ENCODE data around the gene SNX1. TPM values are rescaled to one million over a fixed set of nuclear protein-coding genes. Genes with fewer than 3 reads are reported as not detected.
A peak's percentile ranks its signal among the peaks of the same experiment; 100 is the strongest.

SNX1 gene
- total and polyA plus RNA-seq, 2 of the 13 experiments (the other 11 are each of a cell fraction or from before 2014, with no cell fraction given): 29.3 to 60.1 TPM

- TF ChIP-seq ZNF597 (CRISPR knock-in tag; IDR thresholded peaks at IDR 0.05) (no peak), ZC3H13 (CRISPR knock-in tag; IDR thresholded peaks at IDR 0.05) (no peak), ZNF432 (CRISPR knock-in tag; IDR thresholded peaks at IDR 0.05; ENCODE audit: borderline replicate concordance) (no peak), ZNF331 (CRISPR knock-in tag; IDR thresholded peaks at IDR 0.05) (peak; percentile 91), TCF7 (IDR thresholded peaks at IDR 0.05; ENCODE audit: low read depth) (peak; percentile 76), ZHX2 (IDR thresholded peaks at IDR 0.05; ENCODE audit: low read depth) (no peak), ZHX2 (CRISPR knock-in tag; IDR thresholded peaks at IDR 0.05; ENCODE audit: borderline replicate concordance) (no peak), ATF1 (CRISPR knock-in tag; IDR thresholded peaks at IDR 0.05) (peak; percentile 17; the same call in 1 of the 2 replicates), TCF12 (IDR thresholded peaks at IDR 0.05) (no peak), TCF12 (CRISPR knock-in tag; IDR thresholded peaks at IDR 0.05) (no peak; the same call in 1 of the 2 replicates), IKZF4 (CRISPR knock-in tag; IDR thresholded peaks at IDR 0.05; ENCODE audit: borderline replicate concordance, low read depth, not compliant biosample characterization) (no peak), PHF20 (CRISPR knock-in tag; IDR thresholded peaks at IDR 0.05) (no peak), CENPX (CRISPR knock-in tag; IDR thresholded peaks at IDR 0.05) (no peak), IRX3 (CRISPR knock-in tag; IDR thresholded peaks at IDR 0.05; ENCODE audit: borderline replicate concordance, low read depth) (no peak), KLF16 (CRISPR knock-in tag; IDR thresholded peaks at IDR 0.05) (peak in 1 of 2 experiments; percentile 84; a peak in 2 of 4 replicates), GATAD1 (CRISPR knock-in tag; IDR thresholded peaks at IDR 0.05) (peak; percentile 48; the same call in 1 of the 2 replicates), MAX (IDR thresholded peaks at IDR 0.05) (no peak), TARDBP (CRISPR knock-in tag; IDR thresholded peaks at IDR 0.05) (peak; percentile 83; the same call in 1 of the 2 replicates), ZGPAT (CRISPR knock-in tag; IDR thresholded peaks at IDR 0.05) (peak; percentile 92; the same call in 1 of the 2 replicates), MXD4 (CRISPR knock-in tag; IDR thresholded peaks at IDR 0.05) (no peak), FOXJ3 (CRISPR knock-in tag; IDR thresholded peaks at IDR 0.05; ENCODE audit: borderline replicate concordance) (peak; percentile 91; the same call in 1 of the 2 replicates)
Measured at GRCh38 chr15:64072812-64073211, 23.0 kb upstream of the SNX1 start (continued).

Data from HepG2 (cell line).